Left lung (tissue), 10 donors: ENCODE results near the gene IKZF2. TPM values are rescaled to one million over a fixed set of nuclear protein-coding genes. Genes with fewer than 3 reads are reported as not detected.

Source experiments
- ATAC-seq: fragments of 200-7000 bp; cut with Tn5 transposase; one replicate; pipeline ENCODE4 v1.9.1; 2020; ENCODE audit warnings: moderate library complexity
- DNase-seq, 4 donors: peaks; one replicate each; pipeline ENCODE4 v3.0.0-alpha.2; 2013 to 2020
- H3K27ac ChIP-seq, 2 donors: fragments of 200-600 bp; sonication (generic) in 1 of 2; one replicate each; pipeline versions ENCODE4 v1.5.0 to v1.8.0; 2020 to 2021
- H3K27me3 ChIP-seq, 2 donors: fragments of 200-600 bp; sonication (generic) in 1 of 2; one replicate each; pipeline versions ENCODE4 v1.5.0 to v1.8.0; 2020 to 2021
- H3K36me3 ChIP-seq, 2 donors: fragments of 200-600 bp; sonication (generic) in 1 of 2; one replicate each; pipeline versions ENCODE4 v1.5.0 to v1.8.0; 2020 to 2021
- H3K4me1 ChIP-seq, 2 donors: fragments of 200-600 bp; one replicate each; pipeline ENCODE4 v1.8.0; 2021
- H3K4me3 ChIP-seq, 2 donors: fragments of 200-600 bp; sonication (generic) in 1 of 2; one replicate each; pipeline versions ENCODE4 v1.5.0 to v1.8.0; 2020 to 2021; ENCODE audit warnings: mild to moderate bottlenecking in 1 of 2
- H3K9me3 ChIP-seq, 2 donors: fragments of 200-600 bp; sonication (generic) in 1 of 2; one replicate each; pipeline versions ENCODE4 v1.5.0 to v1.8.0; 2020 to 2021
- CTCF ChIP-seq, 2 donors: fragments of 200-600 bp; sonication (generic) in 1 of 2; IDR thresholded peaks; one replicate each; pipeline versions ENCODE4 v1.5.0 to v1.8.0; 2021; ENCODE audit warnings: antibody characterized with exemption in 2 of 2
- intact Hi-C, 2 donors: fragments of 100-400 bp; cut with DNase I; formaldehyde crosslinking; loops; one replicate each; pipeline versions ENCODE4 v1.11.2 to v1.14.2; 2022
- polyA plus RNA-seq, 6 donors: library from polyadenylated mRNA; unstranded; fragments of 120-200 nt; gene quantifications; one replicate each; pipeline ENCODE4 v1.2.1, GENCODE V29; 2013; ENCODE audit not compliant: insufficient read length in 6 of 6
- total RNA-seq, 2 donors: library from RNA; stranded (reverse); fragmentation: NEBNext Ultra II Directional; extraction: Animal tissue kit (Norgen Biotek cat#: 25700); gene quantifications; one replicate each; pipeline ENCODE4 v1.2.1, GENCODE V29; 2021
- donor health status: DM: no; HTN: yes; CAD: no.
- donor health status: DM: no; HTN: no; CAD: no.

IKZF2 gene
- total and polyA plus RNA-seq, 8 donors: 9.6 to 15.4 (median 12.2) TPM

DNA sequence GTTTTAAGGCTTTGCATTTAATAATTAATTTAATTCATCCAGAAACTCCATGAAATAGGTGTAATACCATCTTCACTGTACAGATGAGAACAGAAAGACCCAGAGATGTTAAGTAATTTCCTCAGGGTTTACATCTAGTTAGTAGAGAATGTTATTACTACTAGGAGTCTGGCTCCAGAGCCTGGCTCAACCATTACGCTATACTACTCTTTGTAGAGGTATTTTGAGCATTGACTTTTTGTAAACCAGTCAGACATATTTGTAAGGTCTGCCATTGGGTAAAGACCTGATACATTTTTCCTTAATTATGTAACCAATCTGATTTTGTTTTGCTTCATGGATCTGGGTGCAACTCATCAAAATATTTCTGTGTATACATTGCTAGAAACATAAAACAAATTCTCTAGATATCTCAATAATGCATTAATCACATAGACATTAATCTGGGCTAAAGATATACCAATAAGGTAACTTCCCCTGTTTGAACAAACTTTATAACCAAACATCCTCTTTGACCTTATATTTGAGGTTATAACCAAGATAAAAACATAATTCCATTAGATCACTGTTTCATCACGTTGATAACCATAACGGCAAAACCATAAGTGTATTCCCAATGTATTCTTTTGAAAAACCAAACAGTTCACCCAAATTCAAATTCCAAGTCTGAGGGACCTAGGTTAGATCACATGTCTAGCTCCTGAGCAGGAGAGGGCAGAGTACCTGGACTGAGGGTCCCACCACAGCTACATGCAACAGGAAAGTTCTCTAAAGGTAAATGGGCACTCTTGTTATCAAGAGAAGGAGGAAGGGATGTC lies 135.0 kb downstream of the IKZF2 start:
- Histone ChIP-seq H3K27ac (no peak overlapping the region), H3K36me3 (peaks cover 0 to 3% of the 10 kb centered on the region in 2 donors), H3K27me3 (no peaks in the 10 kb centered on the region), H3K4me3 (no peak overlapping the region), H3K4me1 (no peaks in the 10 kb centered on the region), H3K9me3 (no peaks in the 10 kb centered on the region)
- intact Hi-C loops: no loop called here
- ATAC-seq (no peak), DNase-seq (no peak)
- no peak for TF ChIP-seq CTCF (IDR thresholded peaks at IDR 0.05)

DNA sequence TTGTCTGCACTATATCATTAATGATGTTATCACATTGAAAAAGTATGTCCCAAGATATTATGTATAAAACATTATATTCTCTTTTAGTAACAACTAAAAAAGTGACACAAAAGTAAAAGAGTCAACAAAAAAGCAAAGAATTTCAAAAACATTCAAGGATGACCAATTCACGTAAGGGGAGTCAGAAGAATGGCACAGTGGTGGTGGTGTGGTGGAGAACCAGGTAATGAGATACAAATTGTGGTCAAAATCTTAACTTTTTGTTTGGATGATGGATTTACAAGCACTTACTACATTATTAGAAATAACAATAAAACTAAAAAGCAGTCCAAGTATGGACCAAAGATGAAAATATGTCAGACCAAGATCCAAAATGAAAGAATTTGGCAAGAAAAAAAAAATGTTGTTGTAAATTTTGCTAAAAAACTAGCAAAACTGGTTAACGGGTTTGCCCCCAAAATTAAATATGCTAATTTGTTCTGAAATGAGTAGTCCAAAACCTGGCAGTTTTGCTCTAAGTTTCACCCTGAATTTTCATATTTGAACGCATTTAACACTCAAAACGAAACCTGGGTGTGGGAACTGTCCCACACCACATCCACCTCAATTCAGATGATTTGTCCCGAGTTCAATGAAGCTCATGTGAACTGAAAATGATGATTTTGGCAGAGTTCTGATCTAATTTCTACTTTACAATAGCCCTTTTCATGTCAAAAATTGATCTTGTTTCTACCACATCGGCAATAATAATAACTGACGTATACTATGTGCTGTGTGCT lies 135.8 kb downstream of the IKZF2 start:
- ATAC-seq (no peak), DNase-seq (no peak)
- intact Hi-C loops: no loop called here

GRCh38 chr2:213013979-213014378 lies 137.4 kb downstream of the IKZF2 start:
- no peak for TF ChIP-seq CTCF (IDR thresholded peaks at IDR 0.05)
- intact Hi-C loops: no loop called here
- no peak overlapping the region for H3K4me3 ChIP-seq
- peaks cover 0 to 3% of the 10 kb centered on the region in 2 donors for H3K36me3 ChIP-seq
- no peak for DNase-seq
- H3K27ac ChIP-seq: no peak overlapping the region
- no peak for ATAC-seq
- H3K4me1 ChIP-seq: no peaks in the 10 kb centered on the region
- no peaks in the 10 kb centered on the region for H3K9me3 ChIP-seq
- H3K27me3 ChIP-seq: no peaks in the 10 kb centered on the region

More for the DNA sequence above, 135.8 kb downstream of the IKZF2 start:
- no peak for TF ChIP-seq CTCF (IDR thresholded peaks at IDR 0.05)
- H3K9me3 ChIP-seq: no peaks in the 10 kb centered on the region
- H3K27me3 ChIP-seq: no peaks in the 10 kb centered on the region
- peaks cover 0 to 3% of the 10 kb centered on the region in 2 donors for H3K36me3 ChIP-seq
- no peaks in the 10 kb centered on the region for H3K4me1 ChIP-seq
- no peak overlapping the region for H3K4me3 ChIP-seq
- H3K27ac ChIP-seq: no peak overlapping the region

- ATAC-seq: no peak
Measured at GRCh38 chr2:213011505-213011904, 139.9 kb downstream of the IKZF2 start.

More at GRCh38 chr2:213011505-213011904, 139.9 kb downstream of the IKZF2 start:
- Histone ChIP-seq H3K36me3 (peaks cover 3 to 10% of the 10 kb centered on the region in 2 donors), H3K27ac (no peak overlapping the region), H3K27me3 (no peaks in the 10 kb centered on the region), H3K9me3 (no peaks in the 10 kb centered on the region), H3K4me1 (no peaks in the 10 kb centered on the region), H3K4me3 (no peak overlapping the region)
- intact Hi-C loops: no loop called here
- DNase-seq: no peak
- TF ChIP-seq CTCF (IDR thresholded peaks at IDR 0.05): no peak
